Jurkat, Clone E6-1 (cell line): Measurements from ENCODE around the gene SPHK2. TPM values are rescaled to one million over a fixed set of nuclear protein-coding genes. Genes with fewer than 3 reads are reported as not detected.
"Not testable (repeated sequence)": the region's sequence is repeated elsewhere in the genome, so short reads cannot be mapped to it uniquely, and the experiment has no call there.

ENCODE experiments used
- DNase-seq: peaks from one replicate; pipeline ENCODE4 v3.0.0-alpha.2; 2011; ENCODE audit warnings: low read depth, low spot score
- H3K4me3 ChIP-seq: 2 replicates; pipeline ENCODE4 v1.5.1; 2011; ENCODE audit warnings: mild to moderate bottlenecking, low read length, control low read depth, moderate library complexity
- polyA plus RNA-seq: library from polyadenylated mRNA; unstranded; fragments of >200 nt; gene quantifications from one replicate; pipeline ENCODE4 v1.2.1, GENCODE V29; 2012; ENCODE audit warnings: missing spikeins; ENCODE audit not compliant: insufficient read length, insufficient read depth

Gene SPHK2, protein sequence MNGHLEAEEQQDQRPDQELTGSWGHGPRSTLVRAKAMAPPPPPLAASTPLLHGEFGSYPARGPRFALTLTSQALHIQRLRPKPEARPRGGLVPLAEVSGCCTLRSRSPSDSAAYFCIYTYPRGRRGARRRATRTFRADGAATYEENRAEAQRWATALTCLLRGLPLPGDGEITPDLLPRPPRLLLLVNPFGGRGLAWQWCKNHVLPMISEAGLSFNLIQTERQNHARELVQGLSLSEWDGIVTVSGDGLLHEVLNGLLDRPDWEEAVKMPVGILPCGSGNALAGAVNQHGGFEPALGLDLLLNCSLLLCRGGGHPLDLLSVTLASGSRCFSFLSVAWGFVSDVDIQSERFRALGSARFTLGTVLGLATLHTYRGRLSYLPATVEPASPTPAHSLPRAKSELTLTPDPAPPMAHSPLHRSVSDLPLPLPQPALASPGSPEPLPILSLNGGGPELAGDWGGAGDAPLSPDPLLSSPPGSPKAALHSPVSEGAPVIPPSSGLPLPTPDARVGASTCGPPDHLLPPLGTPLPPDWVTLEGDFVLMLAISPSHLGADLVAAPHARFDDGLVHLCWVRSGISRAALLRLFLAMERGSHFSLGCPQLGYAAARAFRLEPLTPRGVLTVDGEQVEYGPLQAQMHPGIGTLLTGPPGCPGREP
- polyA plus RNA-seq: 21.6 TPM

DNA sequence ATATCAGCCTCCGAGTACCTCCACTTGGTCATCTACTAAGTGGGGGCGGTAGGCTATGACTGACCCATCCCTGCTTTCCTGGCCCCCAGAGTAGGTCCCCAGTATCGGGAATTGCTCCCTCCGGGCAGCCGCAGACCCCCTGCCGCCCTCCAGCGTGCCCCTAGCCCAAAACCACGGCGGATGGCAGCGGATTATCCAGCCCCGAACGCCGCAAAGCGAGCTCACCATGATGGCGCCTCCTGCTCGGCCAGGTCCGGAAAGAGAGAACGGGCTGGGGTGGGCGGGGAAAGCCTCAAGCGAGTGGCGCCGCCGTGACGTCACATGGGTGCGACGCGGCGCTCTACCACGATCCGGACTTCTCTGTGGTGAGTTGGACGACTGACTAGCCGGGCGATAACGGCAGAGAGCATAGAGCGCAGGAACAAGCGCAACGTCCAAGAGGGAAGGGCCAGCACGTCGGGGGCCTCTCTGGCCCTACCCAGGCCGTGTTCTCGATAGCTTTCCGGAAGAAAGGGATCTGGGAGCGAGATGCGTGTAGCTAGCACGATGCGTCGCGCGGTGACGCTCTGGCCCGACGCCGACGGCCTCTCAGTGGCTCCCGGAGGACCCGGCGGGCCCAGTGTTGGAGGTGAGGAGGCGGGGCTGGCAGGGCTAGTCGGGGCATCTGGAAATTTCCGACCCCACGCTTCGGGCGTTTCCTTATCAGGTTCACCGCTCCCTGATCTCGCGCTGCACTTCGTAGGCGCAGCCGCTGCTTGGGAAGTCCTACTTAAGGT lies at the start of gene SPHK2, which contains the start of gene RPL18:
SPHK2 (plus strand) TSS at position 591 of the 776 bp plus-strand sequence. CDS start 1,009 bp downstream, outside the sequence.
RPL18 (minus strand) TSS at position 263 of the 776 bp plus-strand sequence; CDS start at position 228, 35 bp downstream.
- H3K4me3 ChIP-seq: peak within 1 kb of the TSS; percentile 100
- peak; percentile 99 for DNase-seq

DNA sequence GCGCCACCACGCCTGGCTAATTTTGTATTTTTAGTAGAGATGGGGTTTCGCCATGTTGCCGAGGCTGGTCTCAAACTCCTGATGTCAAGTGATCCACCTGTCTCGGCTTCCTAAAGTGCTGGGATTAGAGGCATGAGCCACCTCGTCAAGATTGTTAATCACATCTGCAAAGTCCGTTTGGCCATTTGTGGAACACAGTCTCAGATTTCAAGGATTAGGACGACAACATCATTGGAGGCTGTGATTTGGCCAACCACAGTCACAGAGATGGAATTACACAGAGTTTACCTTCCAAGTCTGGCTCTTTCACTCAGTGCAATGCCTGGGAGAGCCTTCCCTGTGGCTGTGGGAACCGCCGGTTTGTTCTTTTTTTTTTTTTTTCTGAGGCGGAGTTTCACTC lies 49.5 kb upstream of the SPHK2 start:
- H3K4me3 ChIP-seq: no peak overlapping the region
- no peak for DNase-seq

DNA sequence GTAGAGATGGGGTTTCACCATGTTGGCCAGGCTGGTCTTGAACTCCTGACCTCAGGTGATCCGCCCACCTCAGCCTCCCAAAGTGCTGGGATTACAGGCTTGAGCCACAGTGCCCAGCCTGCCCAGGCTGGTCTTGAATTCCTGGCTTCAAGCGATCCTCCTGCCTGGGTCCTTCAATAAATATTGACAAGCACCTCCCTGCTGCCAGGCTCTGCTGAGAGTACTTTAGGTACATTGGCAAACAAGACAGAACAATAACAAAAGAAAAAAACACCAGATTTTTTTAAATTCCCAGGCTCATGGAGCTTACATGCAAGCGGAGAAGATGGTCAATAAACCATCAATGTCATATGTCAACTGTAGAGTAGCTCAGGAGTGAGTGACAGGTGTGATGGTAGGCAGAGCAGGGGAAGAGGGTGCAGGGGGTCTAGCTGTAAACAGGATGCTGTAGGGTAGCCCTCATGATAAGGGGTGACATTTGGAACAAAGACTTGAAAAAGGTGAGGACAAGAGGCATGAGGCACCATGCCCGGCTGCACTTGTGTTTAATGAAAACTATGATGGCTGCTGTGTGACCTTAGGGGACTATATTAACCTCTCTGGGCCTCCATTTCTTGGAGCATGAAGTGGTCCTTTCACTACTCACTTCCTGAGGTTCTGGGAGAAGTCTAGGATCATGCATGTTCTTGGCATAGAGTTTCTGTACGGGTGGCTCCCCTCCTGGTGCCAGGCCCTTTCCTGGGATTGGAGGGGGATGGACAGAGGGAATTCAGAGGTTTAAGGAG lies 47.7 kb upstream of the SPHK2 start:
- no peak overlapping the region for H3K4me3 ChIP-seq
- DNase-seq: no peak

DNA sequence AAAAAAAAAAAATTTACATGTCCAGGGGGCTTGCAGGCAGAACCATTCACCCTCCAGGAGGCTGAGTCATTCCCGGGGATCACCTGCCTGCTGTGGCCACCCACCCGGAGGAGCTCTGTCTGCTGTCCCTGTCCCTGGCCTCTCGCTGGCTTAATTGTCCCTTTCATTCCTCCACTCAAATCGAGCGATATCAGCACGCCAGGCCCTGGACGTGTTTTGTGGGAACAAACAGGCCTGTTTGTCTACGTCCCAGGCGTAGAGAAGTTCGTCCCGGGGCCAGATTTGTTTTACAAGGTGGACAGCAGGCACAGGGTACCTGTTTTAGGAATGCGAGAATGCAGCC lies 46.2 kb upstream of the SPHK2 start:
- no peak for DNase-seq
- no peak overlapping the region for H3K4me3 ChIP-seq

DNA sequence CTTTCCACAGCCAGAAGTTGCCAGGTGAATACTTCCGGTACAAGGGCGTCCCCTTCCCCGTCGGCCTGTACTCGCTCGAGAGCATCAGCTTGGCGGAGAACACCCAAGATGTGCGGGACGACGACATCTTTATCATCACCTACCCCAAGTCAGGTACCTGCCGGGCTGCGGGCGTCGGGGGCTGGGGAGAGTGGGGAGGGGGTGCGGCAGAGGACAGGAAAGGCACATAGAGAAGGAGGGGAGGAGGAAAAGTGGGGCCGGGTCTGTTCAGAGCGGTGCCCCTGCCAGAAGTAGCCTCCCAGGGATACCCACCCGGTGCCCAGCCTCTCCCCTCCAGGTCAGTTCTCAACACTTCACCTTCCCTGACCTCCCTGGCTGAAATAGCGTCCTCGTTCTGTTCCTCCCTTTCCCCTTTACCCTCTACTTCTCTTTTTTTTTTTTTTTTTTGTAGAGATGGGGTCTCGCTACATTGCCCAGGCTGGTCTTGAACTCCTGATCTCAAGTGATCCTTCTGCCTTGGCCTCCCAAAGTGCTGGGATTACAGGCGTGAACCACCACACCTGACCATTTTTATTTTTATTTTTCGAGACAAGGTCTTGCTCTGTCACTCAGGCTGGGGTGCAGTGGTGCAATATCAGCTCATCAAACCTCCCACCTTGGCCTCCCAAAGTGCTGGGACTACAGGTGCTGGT lies 43.2 kb upstream of the SPHK2 start:
- no peak overlapping the region for H3K4me3 ChIP-seq
- no peak for DNase-seq

DNA sequence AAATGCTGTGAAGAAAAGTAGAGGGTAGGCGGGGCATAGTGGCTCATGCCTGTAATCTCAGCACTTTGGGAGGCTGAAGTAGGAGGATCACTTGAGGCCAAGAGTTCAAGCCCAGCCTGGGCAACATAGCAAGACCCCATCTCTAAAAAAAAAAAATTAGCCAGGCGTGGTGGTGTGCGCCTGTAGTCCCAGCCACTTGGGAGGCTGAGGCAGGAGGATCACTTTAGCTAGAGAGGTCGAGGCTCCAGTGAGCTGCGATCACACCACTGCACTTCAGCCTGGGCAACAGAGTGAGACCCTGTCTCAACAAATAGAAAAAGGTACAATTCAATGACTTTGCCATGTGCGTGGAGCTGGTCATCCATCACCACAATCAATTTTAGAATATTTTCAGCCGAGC lies 41.4 kb upstream of the SPHK2 start:
- H3K4me3 ChIP-seq, DNase-seq: not testable (repeated sequence)

DNA sequence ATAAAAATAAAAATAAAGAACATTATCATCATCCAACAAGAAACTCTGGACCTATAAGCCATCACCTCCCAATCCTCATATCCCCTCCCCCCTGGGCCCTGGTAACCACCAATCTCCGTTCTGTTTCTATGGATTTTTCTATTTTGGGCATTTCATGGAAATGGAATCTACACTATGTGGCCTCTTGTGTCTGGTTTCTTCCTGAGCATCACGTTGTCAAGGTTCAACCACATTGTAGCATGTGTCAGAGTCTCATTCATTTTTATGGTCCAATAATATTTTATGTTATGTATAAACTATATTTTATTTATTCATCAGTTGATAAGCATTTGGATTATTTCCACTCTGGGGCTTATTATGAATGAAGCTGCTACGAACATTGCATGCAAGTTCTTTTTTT lies 40.4 kb upstream of the SPHK2 start:
- DNase-seq: no peak
- no peak overlapping the region for H3K4me3 ChIP-seq

DNA sequence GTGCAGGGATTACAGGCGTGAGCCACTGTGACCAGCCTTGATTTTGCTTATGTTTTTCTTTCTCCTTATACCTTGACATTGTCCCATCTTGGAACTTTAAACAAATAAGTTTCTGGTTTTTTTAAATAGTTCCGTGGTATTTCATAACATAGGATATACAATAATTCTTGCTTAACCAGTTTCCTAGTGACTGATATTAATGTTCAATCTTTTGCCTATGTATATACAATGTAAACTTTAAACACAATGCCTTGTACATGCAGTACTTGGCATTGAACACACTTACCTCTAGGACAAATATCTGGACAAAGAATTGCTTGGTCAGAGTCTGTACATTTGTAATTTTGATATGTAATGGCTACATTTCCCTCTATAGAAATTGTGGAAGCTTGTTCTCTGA lies 37.1 kb upstream of the SPHK2 start:
- no peak for DNase-seq
- H3K4me3 ChIP-seq: no peak overlapping the region

DNA sequence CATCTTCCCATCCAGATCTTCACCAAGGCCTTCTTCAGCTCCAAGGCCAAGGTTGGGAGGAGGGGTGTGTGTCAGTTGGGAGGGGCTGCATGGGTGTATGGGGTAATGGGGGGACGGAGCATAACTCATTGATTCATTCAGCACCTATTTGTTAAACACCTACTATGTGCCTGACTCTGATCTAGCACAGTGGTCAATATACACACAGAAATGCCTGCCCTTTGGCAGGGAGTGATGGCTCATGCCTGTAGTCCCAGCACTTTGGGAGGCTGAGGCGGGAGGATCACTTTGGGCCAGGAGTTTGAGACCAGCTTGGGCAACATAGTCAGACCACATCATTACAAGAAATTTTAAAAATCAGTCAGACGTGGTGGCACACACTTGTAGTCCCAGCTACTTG lies 31.9 kb upstream of the SPHK2 start:
- H3K4me3 ChIP-seq: no peak overlapping the region
- no peak for DNase-seq

DNA sequence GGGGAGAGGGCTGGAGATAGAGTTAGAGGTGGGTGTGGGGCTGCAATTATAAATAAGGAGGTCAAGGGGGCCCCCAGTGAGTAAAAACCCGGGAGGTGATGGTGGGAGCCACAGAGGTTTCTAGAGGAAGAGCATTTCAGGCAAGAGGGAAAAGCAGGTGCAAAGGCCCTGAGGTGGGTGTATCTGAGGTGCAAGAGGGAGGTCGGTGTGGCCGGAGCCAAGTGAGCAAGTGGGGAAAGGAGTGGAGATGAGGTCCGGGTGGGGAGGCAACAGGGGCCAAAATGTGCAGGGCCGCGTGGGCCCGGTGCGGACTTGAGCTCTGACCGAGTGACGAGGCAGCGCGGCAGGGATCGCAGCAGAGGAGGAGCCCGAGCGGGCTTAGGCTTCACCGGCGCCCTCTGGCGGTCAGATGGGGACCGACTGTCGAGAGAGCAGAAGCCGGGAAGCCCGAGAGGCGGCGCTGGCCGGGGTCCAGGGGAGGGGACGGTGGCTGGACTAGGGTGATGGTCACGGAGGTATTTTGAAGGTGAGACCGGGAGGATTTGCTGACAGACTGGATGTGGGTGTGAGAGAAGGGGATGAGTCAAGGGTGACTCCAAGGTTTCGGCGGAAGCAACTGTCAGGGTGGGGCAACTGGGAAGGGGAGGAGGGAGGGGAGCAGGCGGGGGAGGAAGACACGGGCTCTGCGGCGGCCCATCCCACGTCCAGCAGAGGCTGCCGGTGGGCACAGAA lies 30.5 kb upstream of the SPHK2 start:
- no peak overlapping the region for H3K4me3 ChIP-seq
- DNase-seq: peak; percentile 51

DNA sequence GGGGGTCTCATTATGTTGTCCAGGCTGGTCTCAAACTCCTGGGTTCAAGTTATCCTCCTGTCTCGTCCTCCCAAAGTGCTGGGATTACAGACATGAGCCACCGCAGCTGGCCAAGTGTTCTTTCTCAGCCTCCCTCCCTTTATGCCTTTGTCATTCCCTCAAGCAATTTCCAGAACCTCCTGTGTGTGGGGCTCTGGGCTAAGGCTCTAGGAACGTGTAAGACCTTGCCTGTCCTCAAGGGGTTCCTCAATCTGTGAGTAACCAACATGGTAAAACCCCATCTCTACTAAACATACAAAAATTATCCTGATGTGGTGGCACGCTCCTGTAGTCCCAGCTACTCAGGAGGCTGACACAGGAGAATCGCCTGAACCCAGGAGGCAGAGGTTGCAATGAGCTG lies 28.3 kb upstream of the SPHK2 start:
- H3K4me3 ChIP-seq: no peak overlapping the region
- no peak for DNase-seq

DNA sequence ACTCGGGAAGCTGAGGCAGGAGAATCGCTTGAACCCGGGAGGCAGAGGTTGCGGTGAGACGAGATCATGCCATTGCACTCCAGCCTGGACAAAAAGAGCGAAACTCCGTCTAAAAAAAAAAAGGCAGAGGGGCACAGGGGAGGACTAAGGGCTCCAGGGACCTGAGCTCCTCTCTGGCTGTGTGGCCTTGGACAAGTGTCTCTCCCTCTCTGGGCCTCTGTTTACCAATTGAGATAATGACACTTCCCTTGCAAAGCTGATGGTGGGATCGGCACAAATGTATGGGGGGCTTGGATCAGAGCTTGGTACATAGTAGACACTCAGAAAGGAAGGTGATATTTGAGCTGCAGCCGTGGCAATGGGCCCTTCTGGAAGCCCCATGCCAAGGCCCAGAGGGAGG lies 24.1 kb upstream of the SPHK2 start:
- H3K4me3 ChIP-seq: no peak overlapping the region
- DNase-seq: no peak

DNA sequence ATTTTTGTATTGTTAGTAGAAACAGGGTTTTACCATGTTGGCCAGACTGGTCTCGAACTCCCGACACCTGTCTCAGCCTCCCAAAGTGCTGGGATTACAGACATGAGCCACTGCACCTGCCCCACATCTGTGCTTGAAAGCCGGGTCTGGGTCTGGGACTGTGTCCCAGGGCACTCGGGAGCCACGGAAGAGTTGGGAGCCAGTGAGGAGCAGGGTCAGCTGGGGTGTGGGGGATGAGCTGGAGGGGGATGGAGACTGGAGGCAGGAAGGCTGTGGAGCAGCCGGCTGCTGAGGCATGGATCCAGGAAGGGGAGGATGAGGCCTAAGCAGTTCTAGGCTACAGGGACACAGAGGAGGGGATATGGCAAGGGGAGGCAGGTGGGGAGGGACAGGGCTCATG lies 23.5 kb upstream of the SPHK2 start:
- DNase-seq: no peak
- no peak overlapping the region for H3K4me3 ChIP-seq

DNA sequence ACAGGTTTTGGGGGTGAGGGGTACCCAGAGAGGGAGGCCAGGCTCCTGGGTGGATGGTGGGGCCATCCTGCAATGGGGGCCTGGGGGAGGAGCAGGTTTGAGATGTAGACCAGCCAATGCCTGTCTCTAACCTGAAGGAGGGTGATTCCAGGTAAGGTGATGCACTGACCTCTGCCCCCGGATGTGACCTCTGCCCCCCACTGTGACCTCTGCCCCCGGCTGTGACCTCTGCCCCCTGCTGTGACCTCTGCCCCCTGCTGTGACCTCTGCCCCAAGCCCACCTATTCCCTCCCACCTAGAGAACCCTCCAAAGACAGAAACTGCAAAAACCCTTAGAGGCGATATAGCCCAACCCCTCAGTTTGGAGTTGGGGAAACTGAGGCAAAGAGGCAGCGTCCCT lies 23.1 kb upstream of the SPHK2 start:
- DNase-seq: no peak
- H3K4me3 ChIP-seq: no peak overlapping the region

DNA sequence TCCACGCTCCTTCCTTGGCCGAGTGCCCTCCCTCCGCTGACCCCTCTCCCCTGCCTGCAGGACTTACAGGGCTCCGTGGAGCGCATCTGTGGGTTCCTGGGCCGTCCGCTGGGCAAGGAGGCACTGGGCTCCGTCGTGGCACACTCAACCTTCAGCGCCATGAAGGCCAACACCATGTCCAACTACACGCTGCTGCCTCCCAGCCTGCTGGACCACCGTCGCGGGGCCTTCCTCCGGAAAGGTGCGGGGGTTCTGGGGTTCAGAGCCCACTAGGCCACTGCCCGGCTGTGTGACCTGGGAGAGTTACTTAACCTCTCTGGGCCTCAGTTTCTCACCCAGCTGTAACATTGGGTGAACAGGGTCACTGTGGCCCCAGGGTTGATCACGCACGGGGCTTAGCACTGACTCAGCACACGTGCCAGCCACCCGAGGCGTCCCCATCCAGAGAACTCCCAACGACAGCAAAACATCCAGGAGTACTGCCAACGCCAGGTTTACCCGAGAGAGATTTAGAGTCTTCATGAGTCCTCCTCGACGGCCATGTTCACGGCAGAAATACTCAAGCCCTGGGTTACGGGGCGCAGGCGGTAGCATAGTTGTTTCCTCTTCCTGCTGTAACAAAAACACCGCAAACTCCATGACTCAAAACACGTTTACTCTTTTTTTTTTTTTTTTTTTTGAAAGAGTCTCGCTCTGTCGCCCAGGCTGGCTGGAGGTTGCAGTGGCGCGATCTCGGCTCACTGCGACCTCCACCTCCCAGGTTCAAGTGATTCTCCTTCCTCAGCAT lies 22.4 kb upstream of the SPHK2 start:
- no peak overlapping the region for H3K4me3 ChIP-seq
- no peak for DNase-seq

DNA sequence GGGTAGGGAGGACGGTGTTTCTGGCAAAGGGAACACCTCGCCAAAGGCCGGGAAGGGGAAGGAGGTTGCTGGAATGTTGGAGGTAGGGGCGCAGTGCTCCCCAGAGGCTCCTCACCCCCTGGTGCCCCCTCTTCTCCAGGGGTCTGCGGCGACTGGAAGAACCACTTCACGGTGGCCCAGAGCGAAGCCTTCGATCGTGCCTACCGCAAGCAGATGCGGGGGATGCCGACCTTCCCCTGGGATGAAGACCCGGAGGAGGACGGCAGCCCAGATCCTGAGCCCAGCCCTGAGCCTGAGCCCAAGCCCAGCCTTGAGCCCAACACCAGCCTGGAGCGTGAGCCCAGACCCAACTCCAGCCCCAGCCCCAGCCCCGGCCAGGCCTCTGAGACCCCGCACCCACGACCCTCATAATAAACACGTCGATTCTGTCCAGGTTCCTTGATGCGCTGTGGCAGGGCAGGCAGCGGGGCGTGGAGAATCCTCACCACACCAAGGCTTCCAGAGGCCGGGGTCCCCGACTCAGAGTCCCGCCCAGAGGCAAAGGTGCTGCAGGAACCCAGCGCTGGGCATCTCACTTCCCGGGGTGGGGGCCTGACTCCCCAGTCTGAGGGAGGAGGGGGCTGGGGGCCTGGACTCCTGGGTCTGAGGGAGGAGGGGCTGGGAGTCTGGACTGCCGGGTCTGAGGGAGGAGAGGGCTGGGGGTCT lies 20.2 kb upstream of the SPHK2 start:
- no peak for DNase-seq

More for the DNA sequence above, 20.2 kb upstream of the SPHK2 start:
- no peak overlapping the region for H3K4me3 ChIP-seq
